HFFc6 (cell line): ENCODE results near the gene CCDC137. TPM values are rescaled to one million over a fixed set of nuclear protein-coding genes. Genes with fewer than 3 reads are reported as not detected.

ENCODE experiments used
- DNase-seq: peaks from one replicate; pipeline ENCODE4 v3.0.0-alpha.2; 2018
- H3K27ac Mint-ChIP-seq: 2 replicates; pipeline ENCODE4 v1.8.0; 2020; ENCODE audit warnings: mild to moderate bottlenecking, mixed read lengths
- H3K27me3 Mint-ChIP-seq: 2 replicates; pipeline ENCODE4 v1.8.0; 2021; ENCODE audit warnings: mild to moderate bottlenecking, moderate library complexity, mixed read lengths; ENCODE audit not compliant: insufficient read depth
- H3K36me3 Mint-ChIP-seq: 2 replicates; pipeline ENCODE4 v1.8.0; 2021; ENCODE audit warnings: low read depth, mixed read lengths
- H3K4me1 Mint-ChIP-seq: 2 replicates; pipeline ENCODE4 v1.8.0; 2020; ENCODE audit warnings: low read depth, mixed read lengths
- H3K4me3 Mint-ChIP-seq: 2 replicates; pipeline ENCODE4 v1.8.0; 2020; ENCODE audit warnings: mild to moderate bottlenecking, moderate library complexity, mixed read lengths
- H3K9me3 Mint-ChIP-seq: 2 replicates; pipeline ENCODE4 v1.8.0; 2020; ENCODE audit warnings: mild to moderate bottlenecking, mixed read lengths
- CTCF ChIP-seq: fragments of 200-600 bp; sonication (generic); IDR thresholded peaks from 2 replicates; pipeline ENCODE4 v1.5.0; 2021; ENCODE audit warnings: antibody characterized with exemption, mild to moderate bottlenecking
- total RNA-seq, 6 experiments: library from RNA; stranded (reverse); fragmentation: NEBNext Ultra II Directional; extraction: Animal tissue kit (Norgen Biotek cat#: 25700); gene quantifications; 2 replicates in 1 of 6; 3 replicates in 5 of 6; pipeline ENCODE4 v1.2.3, GENCODE V29; 2021

Gene CCDC137
- total RNA-seq, 6 experiments from 2014 or later, result 22.8 to 28.8 (median 25.2) TPM

- Mint-ChIP-seq H3K4me1 (no peaks in the 10 kb centered on the region; the same call in 1 of the 2 replicates), H3K4me3 (no peak overlapping the region), H3K36me3 (no peaks in the 10 kb centered on the region; the same call in 1 of the 2 replicates), H3K27ac (no peak overlapping the region), H3K9me3 (no peaks in the 10 kb centered on the region), H3K27me3 (peaks cover 2% of the 10 kb centered on the region)
- no peak for DNase-seq
- TF ChIP-seq CTCF, result no peak
Measured at GRCh38 chr17:81660441-81660840, 6.1 kb upstream of the CCDC137 start.

- Mint-ChIP-seq H3K9me3 (no peaks in the 10 kb centered on the region), H3K4me1 (peaks cover 10% of the 10 kb centered on the region), H3K27ac (no peak overlapping the region), H3K4me3 (no peak overlapping the region), H3K36me3 (peaks cover 2% of the 10 kb centered on the region; the same call in 1 of the 2 replicates), H3K27me3 (peaks cover 2% of the 10 kb centered on the region)
- no peak for TF ChIP-seq CTCF
- no peak for DNase-seq
Measured at GRCh38 chr17:81662002-81662401, 4.5 kb upstream of the CCDC137 start.

GRCh38 chr17:81664051-81664470 is 2.5 kb upstream of the CCDC137 start:
- H3K27ac Mint-ChIP-seq, result no peak overlapping the region
- peaks cover 2% of the 10 kb centered on the region for H3K27me3 Mint-ChIP-seq

GRCh38 chr17:81665205-81666091 is 1.1 kb upstream of the CCDC137 start:
- TF ChIP-seq CTCF, result no peak
- Mint-ChIP-seq H3K27me3 (peaks cover 2% of the 10 kb centered on the region), H3K9me3 (no peaks in the 10 kb centered on the region), H3K36me3 (peaks cover 14% of the 10 kb centered on the region; the same call in 1 of the 2 replicates), H3K27ac (peak overlapping the region; percentile 83), H3K4me1 (peaks cover 25% of the 10 kb centered on the region), H3K4me3 (peak overlapping the region; percentile 91)
- no peak for DNase-seq

More at GRCh38 chr17:81664051-81664470, 2.5 kb upstream of the CCDC137 start:
- no peak overlapping the region for H3K4me3 Mint-ChIP-seq
- H3K9me3 Mint-ChIP-seq, result no peaks in the 10 kb centered on the region
- peaks cover 25% of the 10 kb centered on the region for H3K4me1 Mint-ChIP-seq
- TF ChIP-seq CTCF, result no peak
- no peak for DNase-seq
- H3K36me3 Mint-ChIP-seq, result peaks cover 14% of the 10 kb centered on the region; the same call in 1 of the 2 replicates

- Mint-ChIP-seq H3K27ac (peak overlapping the region; percentile 83), H3K36me3 (peaks cover 14% of the 10 kb centered on the region; the same call in 1 of the 2 replicates), H3K9me3 (no peaks in the 10 kb centered on the region), H3K4me1 (peaks cover 25% of the 10 kb centered on the region), H3K27me3 (peaks cover 1% of the 10 kb centered on the region), H3K4me3 (peak overlapping the region; percentile 91)
- no peak for DNase-seq
- TF ChIP-seq CTCF, result no peak
Measured at GRCh38 chr17:81666092-81666341, 520 bp upstream of the CCDC137 start.
